ENCODE results near the gene SLC8A1. TPM values are rescaled to one million over a fixed set of nuclear protein-coding genes. Genes with fewer than 3 reads are reported as not detected.

The SLC8A1 gene
- total RNA-seq, 2 donors from 2014 or later: 23.2 to 28.2 TPM

GRCh38 chr2:40271094-40271493 is 180.8 kb downstream of the SLC8A1 start:
- no peak for DNase-seq (ENCODE audit: low spot score)
- Histone ChIP-seq H3K36me3 (no peaks in the 10 kb centered on the region), H3K4me3 (no peak overlapping the region), H3K9me3 (no peaks in the 10 kb centered on the region), H3K27ac (no peak overlapping the region), H3K27me3 (replicated peaks; ENCODE audit: insufficient read depth) (no peaks in the 10 kb centered on the region), H3K4me1 (replicated peaks) (no peaks in the 10 kb centered on the region)
- TF ChIP-seq POLR2AphosphoS5 (IDR thresholded peaks at IDR 0.05) (no peak), POLR2A (IDR thresholded peaks at IDR 0.05) (no peak), CTCF (IDR thresholded peaks at IDR 0.05) (no peak)
- 77% methylated on average over 6 of the region's 6 CpGs for WGBS
- intact Hi-C loops (cut with DNase I): no loop called here

DNA sequence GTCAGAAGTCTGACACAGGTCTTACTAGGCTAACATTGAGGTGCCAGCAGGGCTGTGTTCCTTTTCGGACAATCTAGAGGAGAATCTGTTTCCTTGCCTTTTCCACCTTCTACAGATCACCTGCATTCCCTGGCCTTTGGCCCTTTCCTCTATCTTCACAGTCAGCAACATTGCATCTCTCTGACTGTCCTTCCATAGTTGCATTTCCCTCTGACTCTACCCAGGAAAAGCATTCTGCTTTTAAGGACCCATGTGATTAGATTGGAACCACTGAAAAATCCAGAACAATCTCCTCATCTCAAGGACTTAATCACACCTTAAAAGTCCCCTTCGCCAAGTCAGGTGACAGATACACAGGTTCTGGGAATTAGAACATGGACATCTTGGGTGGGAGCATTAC is 181.5 kb downstream of the SLC8A1 start:
- Histone ChIP-seq H3K36me3 (no peaks in the 10 kb centered on the region), H3K9me3 (no peaks in the 10 kb centered on the region), H3K27me3 (replicated peaks; ENCODE audit: insufficient read depth) (no peaks in the 10 kb centered on the region), H3K4me1 (replicated peaks) (no peaks in the 10 kb centered on the region), H3K27ac (no peak overlapping the region), H3K4me3 (no peak overlapping the region)
- DNase-seq (ENCODE audit: low spot score): no peak
- intact Hi-C loops (cut with DNase I): no loop called here
- TF ChIP-seq CTCF (IDR thresholded peaks at IDR 0.05): no peak
- no peak for TF ChIP-seq POLR2AphosphoS5 (IDR thresholded peaks at IDR 0.05)
- no peak for TF ChIP-seq POLR2A (IDR thresholded peaks at IDR 0.05)
- 92% methylated on average over 2 of the region's 2 CpGs for WGBS

DNA sequence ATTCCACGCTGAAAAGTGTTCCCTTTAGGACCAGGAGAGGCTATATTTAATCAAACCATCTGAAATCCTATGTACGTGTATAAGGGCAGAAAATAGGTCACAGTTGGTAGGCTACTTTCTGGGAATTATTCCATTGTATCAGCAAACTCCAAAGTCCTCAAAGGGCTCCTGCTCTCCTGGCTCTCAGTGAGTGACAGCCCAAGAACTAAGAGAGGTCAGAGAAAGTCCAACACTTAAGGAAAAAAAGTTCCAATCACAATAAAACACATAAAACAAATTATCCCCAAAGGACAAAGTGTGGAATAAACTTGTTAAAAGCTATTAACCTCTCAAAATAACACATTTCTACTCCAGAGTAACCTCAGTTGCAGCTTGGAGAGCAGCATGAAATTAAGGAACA is 183.3 kb downstream of the SLC8A1 start:
- intact Hi-C loops (cut with DNase I): no loop called here
- Histone ChIP-seq H3K4me3 (no peak overlapping the region), H3K27ac (no peak overlapping the region), H3K36me3 (no peaks in the 10 kb centered on the region), H3K4me1 (replicated peaks) (no peaks in the 10 kb centered on the region), H3K27me3 (replicated peaks; ENCODE audit: insufficient read depth) (no peaks in the 10 kb centered on the region), H3K9me3 (no peaks in the 10 kb centered on the region)
- 79% methylated on average over 2 of the region's 2 CpGs for WGBS
- TF ChIP-seq POLR2A (IDR thresholded peaks at IDR 0.05) (no peak), CTCF (IDR thresholded peaks at IDR 0.05) (no peak), POLR2AphosphoS5 (IDR thresholded peaks at IDR 0.05) (no peak)
- DNase-seq (ENCODE audit: low spot score): no peak

DNA sequence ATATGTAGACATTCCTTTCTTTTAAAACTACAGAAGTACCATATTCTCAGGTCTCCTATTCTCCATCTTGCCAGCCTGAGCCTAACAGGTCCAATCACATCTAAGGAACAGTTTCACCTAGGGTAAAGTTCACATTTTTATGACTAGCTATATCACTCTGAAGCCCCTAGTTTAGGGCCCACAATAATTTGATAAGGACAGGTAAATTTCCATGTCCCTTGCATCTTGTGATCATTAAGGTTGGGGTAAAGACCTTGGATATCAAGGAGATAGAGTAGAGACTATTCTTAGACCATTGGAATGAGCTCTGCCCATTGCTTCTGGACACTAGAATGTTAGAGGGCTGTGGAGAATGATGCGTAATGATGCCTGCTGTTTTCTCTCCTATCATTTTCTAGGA is 185.7 kb downstream of the SLC8A1 start:
- 100% methylated on average over 1 of the region's 1 CpG for whole genome bisulfite sequencing
- intact Hi-C loops (cut with DNase I): no loop called here

DNA sequence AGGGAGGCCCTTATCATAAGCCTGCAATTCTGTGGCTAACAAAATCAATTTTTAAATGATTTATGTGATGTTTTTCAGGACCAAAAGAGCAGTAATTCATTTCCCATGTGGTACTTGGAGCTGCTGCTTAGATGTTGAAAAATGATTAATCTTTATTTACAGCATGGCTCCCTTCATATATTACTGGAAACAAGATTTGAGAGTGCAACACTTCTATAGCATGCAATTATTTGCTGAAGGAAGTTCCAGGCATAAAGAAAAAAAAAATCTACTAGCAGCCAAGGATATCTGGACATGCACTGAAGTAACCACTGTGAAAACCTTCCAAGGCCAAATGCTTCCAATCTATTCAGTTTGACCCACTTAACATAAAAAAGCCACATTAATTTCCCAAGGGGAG is 186.3 kb downstream of the SLC8A1 start:
- intact Hi-C loops (cut with DNase I): no loop called here
- DNase-seq (ENCODE audit: low spot score): no peak
- no peaks in the 10 kb centered on the region for H3K27me3 ChIP-seq (replicated peaks; ENCODE audit: insufficient read depth)
- H3K27ac ChIP-seq: no peak overlapping the region
- H3K36me3 ChIP-seq: no peaks in the 10 kb centered on the region
- TF ChIP-seq POLR2AphosphoS5 (IDR thresholded peaks at IDR 0.05) (no peak), POLR2A (IDR thresholded peaks at IDR 0.05) (no peak), CTCF (IDR thresholded peaks at IDR 0.05) (no peak)
- no peaks in the 10 kb centered on the region for H3K4me1 ChIP-seq (replicated peaks)
- no peaks in the 10 kb centered on the region for H3K9me3 ChIP-seq
- H3K4me3 ChIP-seq: no peak overlapping the region

More for the DNA sequence above, 185.7 kb downstream of the SLC8A1 start:
- Histone ChIP-seq H3K4me3 (no peak overlapping the region), H3K9me3 (no peaks in the 10 kb centered on the region), H3K27ac (no peak overlapping the region), H3K4me1 (replicated peaks) (no peaks in the 10 kb centered on the region), H3K36me3 (no peaks in the 10 kb centered on the region), H3K27me3 (replicated peaks; ENCODE audit: insufficient read depth) (no peaks in the 10 kb centered on the region)
- DNase-seq (ENCODE audit: low spot score): no peak
- TF ChIP-seq POLR2A (IDR thresholded peaks at IDR 0.05): no peak
- no peak for TF ChIP-seq POLR2AphosphoS5 (IDR thresholded peaks at IDR 0.05)
